Measurements from ENCODE around the gene ZNF639. TPM values are rescaled to one million over a fixed set of nuclear protein-coding genes. Genes with fewer than 3 reads are reported as not detected.

Gene ZNF639
- total and polyA plus RNA-seq, 9 of the 15 experiments (the other 6 are each of a cell fraction or from before 2014, with no cell fraction given) = 17.6 to 88.1 (median 53.7) TPM

- no peak for TF ChIP-seq NR0B1 (IDR thresholded peaks at IDR 0.05; ENCODE audit: partially characterized antibody)
- TF ChIP-seq FOXK2 (conservative IDR thresholded peaks at IDR 0.05 in 1 of 2, IDR thresholded peaks at IDR 0.05 in 1 of 2; ENCODE audit: low read depth in 2 of 2) = no peak
- no peak for TF ChIP-seq CLOCK (CRISPR knock-in tag; IDR thresholded peaks at IDR 0.05; ENCODE audit: borderline replicate concordance)
- no peak for TF ChIP-seq NCOA6 (IDR thresholded peaks at IDR 0.05)
- TF ChIP-seq MLX (CRISPR knock-in tag; conservative IDR thresholded peaks at IDR 0.05) = no peak
- TF ChIP-seq PCBP1 (IDR thresholded peaks at IDR 0.05; ENCODE audit: low read depth, low read length, poor library complexity, severe bottlenecking) = peak; percentile 21
- TF ChIP-seq AFF4 (CRISPR knock-in tag; IDR thresholded peaks at IDR 0.05) = peak; percentile 80
- TF ChIP-seq ZZZ3 (IDR thresholded peaks at IDR 0.05) = no peak
- TF ChIP-seq RERE (CRISPR knock-in tag; IDR thresholded peaks at IDR 0.05; ENCODE audit: borderline replicate concordance) = no peak
- no peak for TF ChIP-seq SNRNP70 (optimal IDR thresholded peaks at IDR 0.05; ENCODE audit: low read depth, low read length)
- no peak for TF ChIP-seq ZNF217 (CRISPR knock-in tag; IDR thresholded peaks at IDR 0.05)
Observed at GRCh38 chr3:179323197-179324110, 623 bp downstream of the ZNF639 start (continued).

All from K562 (cell line).